ENCODE results near the gene HMGN4. TPM values are rescaled to one million over a fixed set of nuclear protein-coding genes. Genes with fewer than 3 reads are reported as not detected.
"Not testable (repeated sequence)": the region's sequence is repeated elsewhere in the genome, so short reads cannot be mapped to it uniquely, and the experiment has no call there.

Gene HMGN4
- total RNA-seq, 4 donors from 2014 or later, result 20.1 to 58.7 (median 28.4) TPM

GRCh38 chr6:26543953-26544352, 5.8 kb downstream of the HMGN4 start:
- no peak for DNase-seq
- H3K4me3 ChIP-seq, result no peak overlapping the region
- H3K9me3 ChIP-seq, result no peaks in the 10 kb centered on the region
- intact Hi-C loops (cut with DNase I; ENCODE audit: low total_unique reads), result no loop called here
- ATAC-seq, result no peak
- TF ChIP-seq CTCF (IDR thresholded peaks at IDR 0.05 in 4 of 5, conservative IDR thresholded peaks at IDR 0.05 in 1 of 5) (no peak), POLR2A (IDR thresholded peaks at IDR 0.05) (no peak)
- H3K36me3 ChIP-seq, result peaks cover 0 to 28% of the 10 kb centered on the region in 2 donors
- H3K4me1 ChIP-seq, result peaks cover 3 to 4% of the 10 kb centered on the region in 2 donors
- in situ Hi-C loops (cut with MboI; ENCODE audit: low sequenced_read_pairs in 4 of 4), result no loop called here
- no peak overlapping the region for H3K27ac ChIP-seq
- H3K27me3 ChIP-seq, result no peaks in the 10 kb centered on the region

GRCh38 chr6:26544473-26544872, 6.3 kb downstream of the HMGN4 start:
- Histone ChIP-seq H3K4me1 (no peaks in the 10 kb centered on the region), H3K9me3 (no peaks in the 10 kb centered on the region), H3K27me3 (no peaks in the 10 kb centered on the region), H3K4me3 (no peak overlapping the region), H3K36me3 (peaks cover 0 to 28% of the 10 kb centered on the region in 2 donors), H3K27ac (no peak overlapping the region)
- no peak for DNase-seq
- no peak for ATAC-seq
- in situ Hi-C loops (cut with MboI; ENCODE audit: low sequenced_read_pairs in 4 of 4) (no loop called here), intact Hi-C loops (cut with DNase I; ENCODE audit: low total_unique reads) (no loop called here)
- TF ChIP-seq CTCF (IDR thresholded peaks at IDR 0.05 in 4 of 5, conservative IDR thresholded peaks at IDR 0.05 in 1 of 5) (no peak), POLR2A (IDR thresholded peaks at IDR 0.05) (no peak)

- H3K9me3 ChIP-seq, result no peaks in the 10 kb centered on the region
- no peak for DNase-seq
- no peak for ATAC-seq
- H3K36me3 ChIP-seq, result peaks cover 0 to 28% of the 10 kb centered on the region in 2 donors
- no peak overlapping the region for H3K27ac ChIP-seq
- in situ Hi-C loops (cut with MboI; ENCODE audit: low sequenced_read_pairs in 4 of 4) (no loop called here), intact Hi-C loops (cut with DNase I; ENCODE audit: low total_unique reads) (no loop called here)
- TF ChIP-seq CTCF (IDR thresholded peaks at IDR 0.05 in 4 of 5, conservative IDR thresholded peaks at IDR 0.05 in 1 of 5) (no peak), POLR2A (IDR thresholded peaks at IDR 0.05) (no peak)
- no peak overlapping the region for H3K4me3 ChIP-seq
- no peaks in the 10 kb centered on the region for H3K27me3 ChIP-seq
- H3K4me1 ChIP-seq, result peaks cover 0 to 7% of the 10 kb centered on the region in 2 donors
Measured at GRCh38 chr6:26545627-26546026, 7.5 kb downstream of the HMGN4 start.

- in situ Hi-C loops (cut with MboI; ENCODE audit: low sequenced_read_pairs in 4 of 4); H3K4me1 ChIP-seq; DNase-seq; H3K4me3 ChIP-seq; H3K27me3 ChIP-seq; H3K27ac ChIP-seq; intact Hi-C loops (cut with DNase I; ENCODE audit: low total_unique reads); ATAC-seq; H3K9me3 ChIP-seq: not testable (repeated sequence)
- peaks cover 0 to 28% of the 10 kb centered on the region in 2 donors for H3K36me3 ChIP-seq
Measured at GRCh38 chr6:26547363-26547762, 9.2 kb downstream of the HMGN4 start.

GRCh38 chr6:26550250-26550993, 12.3 kb downstream of the HMGN4 start:
- in situ Hi-C loops (cut with MboI; ENCODE audit: low sequenced_read_pairs in 4 of 4) (no loop called here), intact Hi-C loops (cut with DNase I; ENCODE audit: low total_unique reads) (loop anchor here (10.0 kb wide), 1 partner anchor 924 kb away; the partner anchor contains the start of gene ZNF184)
- Histone ChIP-seq H3K36me3 (peaks cover 0 to 14% of the 10 kb centered on the region in 2 donors), H3K27ac (no peak overlapping the region), H3K4me1 (peaks cover 10 to 13% of the 10 kb centered on the region in 2 donors), H3K4me3 (peak overlapping the region; percentile 50 to 62 (median 56)), H3K9me3 (no peaks in the 10 kb centered on the region), H3K27me3 (no peaks in the 10 kb centered on the region)
- ATAC-seq (no peak), DNase-seq (no peak)
- no peak for TF ChIP-seq POLR2A (IDR thresholded peaks at IDR 0.05)
- TF ChIP-seq CTCF (IDR thresholded peaks at IDR 0.05 in 4 of 5, conservative IDR thresholded peaks at IDR 0.05 in 1 of 5), result no peak

Measured in gastrocnemius medialis (tissue), 4 donors.